OCI-LY7 (cell line): ENCODE data around the gene PCBP3. TPM values are rescaled to one million over a fixed set of nuclear protein-coding genes. Genes with fewer than 3 reads are reported as not detected.

Experiments
- BruUV-seq: library from RNA; stranded (reverse); fragments of 400-500 nt; replicated peaks from 2 replicates; lab custom pipeline; 2021; lab: Mats Ljungman, UMichigan
- CTCF ChIA-PET: fragments of 300-600 bp; sonication (Branson Sonifier 250); formaldehyde crosslinking; loops from one replicate; lab custom pipeline; 2022; ENCODE audit warnings: antibody characterized with exemption; ENCODE audit not compliant: unreplicated experiment; lab: Charles Lee
- POLR2A ChIA-PET: fragments of 300-600 bp; sonication (Branson Sonifier 250); formaldehyde crosslinking; loops from one replicate; lab custom pipeline; 2022; ENCODE audit warnings: antibody characterized with exemption; lab: Charles Lee
- DNase-seq: peaks from one replicate; pipeline ENCODE4 v3.0.0-alpha.2; 2015; ENCODE audit warnings: low spot score
- H2AFZ ChIP-seq: fragments of 200-600 bp; sonication (generic), shearing (Covaris generic); 2 replicates; pipeline ENCODE4 v1.6.1; 2014; ENCODE audit warnings: mild to moderate bottlenecking, antibody characterized with exemption, low read length, moderate library complexity
- H3K27ac ChIP-seq: fragments of 200-600 bp; sonication (generic); 2 replicates; pipeline ENCODE4 v1.5.1; 2014; ENCODE audit warnings: mixed run types, low read depth, mild to moderate bottlenecking, moderate library complexity, low read length, inconsistent platforms; ENCODE audit not compliant: poor library complexity, severe bottlenecking
- H3K36me3 ChIP-seq: fragments of 200-600 bp; sonication (generic); 2 replicates; pipeline ENCODE4 v1.6.1; 2014; ENCODE audit warnings: mild to moderate bottlenecking, antibody characterized with exemption, low read length, moderate library complexity, mixed read lengths; ENCODE audit not compliant: insufficient read depth
- H3K4me1 ChIP-seq: fragments of 200-600 bp; sonication (generic); 2 replicates; pipeline ENCODE4 v1.5.1; 2014; ENCODE audit warnings: mild to moderate bottlenecking, low read length; ENCODE audit not compliant: insufficient read depth, poor library complexity, severe bottlenecking
- H3K4me2 ChIP-seq: fragments of 200-600 bp; sonication (generic); 2 replicates; pipeline ENCODE4 v1.6.1; 2014; ENCODE audit warnings: mild to moderate bottlenecking, low read length
- H3K4me3 ChIP-seq: fragments of 200-600 bp; sonication (generic); 2 replicates; pipeline ENCODE4 v1.5.1; 2014; ENCODE audit warnings: mild to moderate bottlenecking, low read depth, low read length; ENCODE audit not compliant: poor library complexity, severe bottlenecking
- H3K79me2 ChIP-seq: fragments of 200-600 bp; sonication (generic); 2 replicates; pipeline ENCODE4 v1.6.1; 2016; ENCODE audit warnings: low read depth, mild to moderate bottlenecking, low read length, moderate library complexity, mixed read lengths; ENCODE audit not compliant: insufficient read depth
- H3K9me2 ChIP-seq: fragments of 200-600 bp; sonication (generic); 2 replicates; pipeline ENCODE4 v1.6.1; 2016; ENCODE audit warnings: mild to moderate bottlenecking, low read length, mixed read lengths; ENCODE audit not compliant: insufficient read depth
- H3K9me3 ChIP-seq: fragments of 200-600 bp; sonication (generic); 2 replicates; pipeline ENCODE4 v1.6.1; 2014; ENCODE audit warnings: mild to moderate bottlenecking, mixed run types, low read length, mixed read lengths
- H4K20me1 ChIP-seq: fragments of 200-600 bp; sonication (generic); 2 replicates; pipeline ENCODE4 v1.6.1; 2014; ENCODE audit warnings: mild to moderate bottlenecking, antibody characterized with exemption, low read length, moderate library complexity, mixed read lengths; ENCODE audit not compliant: insufficient read depth
- CTCF ChIP-seq: fragments of 200-600 bp; sonication (generic); conservative IDR thresholded peaks from 2 replicates; pipeline ENCODE4 v1.5.1; 2014; ENCODE audit warnings: mild to moderate bottlenecking, antibody characterized with exemption, low read length, moderate library complexity, mixed read lengths
- EZH2phosphoT487 ChIP-seq: fragments of 200-600 bp; sonication (generic); IDR thresholded peaks from 2 replicates; pipeline ENCODE4 v1.6.1; 2018; ENCODE audit warnings: low read depth, borderline replicate concordance, mild to moderate bottlenecking, mixed run types, antibody characterized with exemption, low read length, moderate library complexity, mixed read lengths
- intact Hi-C: fragments of 100-400 bp; cut with micrococcal nuclease; formaldehyde crosslinking; loops from one replicate; pipeline ENCODE4 v1.10.0; 2022; ENCODE audit not compliant: unreplicated experiment
- total RNA-seq, 2 experiments: library from RNA; depleted of rRNA in 1 of 2; stranded (reverse); fragments of >200 nt in 1 of 2; shearing (Covaris generic) in 1 of 2; gene quantifications; 2 replicates each; pipeline ENCODE4 v1.2.3, GENCODE V29; 2014 to 2022

The PCBP3 gene
- total RNA-seq, 2 experiments from 2014 or later, result 0.61 TPM; not detected in 1

- H3K4me1 ChIP-seq, result no peaks in the 10 kb centered on the region
- no peak overlapping the region for H3K27ac ChIP-seq
- H3K79me2 ChIP-seq, result no peaks in the 10 kb centered on the region
- no peaks in the 10 kb centered on the region for H4K20me1 ChIP-seq
- POLR2A ChIA-PET, result no interaction called here
- BruUV-seq, result no TSS peak
- TF ChIP-seq CTCF (no peak), EZH2phosphoT487 (no peak)
- H3K9me2 ChIP-seq, result no peaks in the 10 kb centered on the region
- H3K36me3 ChIP-seq, result no peaks in the 10 kb centered on the region
- no peak for DNase-seq
- no peak overlapping the region for H3K4me2 ChIP-seq
- H2AFZ ChIP-seq, result no peak overlapping the region
- CTCF ChIA-PET, result no interaction called here
- H3K4me3 ChIP-seq, result no peak overlapping the region
- intact Hi-C loops, result no loop called here
- H3K9me3 ChIP-seq, result no peaks in the 10 kb centered on the region
These were observed 192.1 kb downstream of the PCBP3 start for GRCh38 chr21:45835301-45836267.

GRCh38 chr21:45836268-45836655, 192.7 kb downstream of the PCBP3 start:
- no peaks in the 10 kb centered on the region for H3K36me3 ChIP-seq
- H3K9me2 ChIP-seq, result no peaks in the 10 kb centered on the region
- no peak for DNase-seq
- intact Hi-C loops, result no loop called here
- no TSS peak for BruUV-seq
- H3K79me2 ChIP-seq, result no peaks in the 10 kb centered on the region
- no peak for TF ChIP-seq EZH2phosphoT487
- no peak for TF ChIP-seq CTCF
- H3K9me3 ChIP-seq, result no peaks in the 10 kb centered on the region
- no peak overlapping the region for H2AFZ ChIP-seq
- no peaks in the 10 kb centered on the region for H4K20me1 ChIP-seq
- no peaks in the 10 kb centered on the region for H3K4me1 ChIP-seq
- POLR2A ChIA-PET, result no interaction called here
- H3K4me3 ChIP-seq, result no peak overlapping the region
- no peak overlapping the region for H3K4me2 ChIP-seq
- H3K27ac ChIP-seq, result no peak overlapping the region
- CTCF ChIA-PET, result no interaction called here
